Liver (tissue), 9 donors: ENCODE results near the gene MKKS. TPM values are rescaled to one million over a fixed set of nuclear protein-coding genes. Genes with fewer than 3 reads are reported as not detected.

ENCODE experiments used
- DNase-seq: peaks from one replicate; pipeline ENCODE4 v3.0.0-alpha.2; 2017; ENCODE audit warnings: low spot score
- H3K27ac ChIP-seq, 2 donors: one replicate each; pipeline ENCODE4 v1.7.0; 2013; ENCODE audit warnings: inconsistent platforms in 2 of 2, low read length in 2 of 2, control low read depth in 1 of 2, low read depth in 1 of 2, mild to moderate bottlenecking in 1 of 2
- H3K27me3 ChIP-seq, 4 donors: one replicate each; pipeline versions ENCODE4 v1.6.1 to v1.7.0; 2013; ENCODE audit warnings: low read length in 3 of 4, inconsistent platforms in 1 of 4, mild to moderate bottlenecking in 1 of 4, moderate library complexity in 1 of 4; ENCODE audit not compliant: control insufficient read depth in 4 of 4, insufficient read depth in 4 of 4
- H3K36me3 ChIP-seq, 4 donors: one replicate each; pipeline versions ENCODE4 v1.6.1 to v1.7.0; 2013; ENCODE audit warnings: low read length in 3 of 4, mild to moderate bottlenecking in 3 of 4, low read depth in 1 of 4, moderate library complexity in 1 of 4; ENCODE audit not compliant: control insufficient read depth in 4 of 4, insufficient read depth in 3 of 4
- H3K4me1 ChIP-seq, 4 donors: one replicate each; pipeline versions ENCODE4 v1.6.1 to v1.7.0; 2013; ENCODE audit warnings: low read length in 3 of 4, mild to moderate bottlenecking in 3 of 4, moderate library complexity in 1 of 4; ENCODE audit not compliant: control insufficient read depth in 4 of 4, insufficient read depth in 4 of 4
- H3K4me3 ChIP-seq, 3 donors: one replicate each; pipeline versions ENCODE4 v1.6.1 to v1.7.0; 2013; ENCODE audit warnings: low read length in 3 of 3, control low read depth in 1 of 3, low read depth in 1 of 3, mild to moderate bottlenecking in 1 of 3
- H3K9ac ChIP-seq, 2 donors: one replicate each; pipeline ENCODE4 v1.7.0; 2013; ENCODE audit warnings: low read length in 2 of 2, mild to moderate bottlenecking in 2 of 2, moderate library complexity in 2 of 2, control low read depth in 1 of 2, low read depth in 1 of 2
- H3K9me3 ChIP-seq, 4 donors: one replicate each; pipeline versions ENCODE4 v1.6.1 to v1.7.0; 2013; ENCODE audit warnings: low read length in 3 of 4; ENCODE audit not compliant: control insufficient read depth in 4 of 4
- EGR1 ChIP-seq, 2 donors: IDR thresholded peaks; 2 replicates each; pipeline ENCODE4 v1.6.1; 2016 to 2018; ENCODE audit warnings: antibody characterized with exemption in 2 of 2, low read depth in 2 of 2
- FOXA1 ChIP-seq: IDR thresholded peaks from 2 replicates; pipeline ENCODE4 v1.6.1; 2016; ENCODE audit warnings: antibody characterized with exemption
- FOXA2 ChIP-seq: IDR thresholded peaks from 2 replicates; pipeline ENCODE4 v1.6.1; 2016; ENCODE audit warnings: antibody characterized with exemption
- GABPA ChIP-seq, 2 donors: IDR thresholded peaks in 1 of 2; conservative IDR thresholded peaks in 1 of 2; 2 replicates each; pipeline ENCODE4 v1.6.1; 2016; ENCODE audit warnings: antibody characterized with exemption in 2 of 2, mild to moderate bottlenecking in 1 of 2, moderate library complexity in 1 of 2
- HNF4A ChIP-seq, 2 donors: conservative IDR thresholded peaks; 2 replicates each; pipeline ENCODE4 v1.6.1; 2016; ENCODE audit warnings: antibody characterized with exemption in 2 of 2, mild to moderate bottlenecking in 2 of 2
- HNF4G ChIP-seq: IDR thresholded peaks from 2 replicates; pipeline ENCODE4 v1.6.1; 2016; ENCODE audit warnings: antibody characterized with exemption
- JUND ChIP-seq, 2 donors: IDR thresholded peaks; 2 replicates each; pipeline ENCODE4 v1.6.1; 2016; ENCODE audit warnings: antibody characterized with exemption in 2 of 2
- NR2F2 ChIP-seq: IDR thresholded peaks from 2 replicates; pipeline ENCODE4 v1.6.1; 2016; ENCODE audit warnings: antibody characterized with exemption
- RAD21 ChIP-seq, 2 donors: IDR thresholded peaks; 2 replicates each; pipeline ENCODE4 v1.6.1; 2016; ENCODE audit warnings: antibody characterized with exemption in 2 of 2, mild to moderate bottlenecking in 2 of 2
- RXRA ChIP-seq, 2 donors: IDR thresholded peaks; 2 replicates each; pipeline ENCODE4 v1.6.1; 2017 to 2018; ENCODE audit warnings: antibody characterized with exemption in 2 of 2, mild to moderate bottlenecking in 1 of 2
- SP1 ChIP-seq: IDR thresholded peaks from 2 replicates; pipeline ENCODE4 v1.6.1; 2018; ENCODE audit warnings: antibody characterized with exemption, mild to moderate bottlenecking
- TAF1 ChIP-seq: conservative IDR thresholded peaks from 2 replicates; pipeline ENCODE4 v1.6.1; 2016; ENCODE audit warnings: antibody characterized with exemption, mild to moderate bottlenecking
- YY1 ChIP-seq: IDR thresholded peaks from 2 replicates; pipeline ENCODE4 v1.6.1; 2016; ENCODE audit warnings: antibody characterized with exemption, mild to moderate bottlenecking
- WGBS: extraction: QIAGEN DNeasy Blood & Tissue Kit; methylation state at CpG from one replicate; pipeline ENCODE4 v1.1.7; 2013; 5-methylcytosine and 5-hydroxymethylcytosine counted together
- polyA plus RNA-seq, 2 donors: library from polyadenylated mRNA; stranded (reverse) in 1 of 2; unstranded in 1 of 2; fragments of 200-250 nt in 1 of 2; fragments of >200 nt in 1 of 2; fragmentation: Nextera tagmentation in 1 of 2; extraction: Ambion mirVana in 1 of 2; gene quantifications; one replicate each; pipeline versions ENCODE4 v1.2.1 to v1.2.3, GENCODE V29; 2013 to 2015
- total RNA-seq, 2 donors: library from RNA; depleted of rRNA; stranded (reverse); fragments of >200 nt; gene quantifications; one replicate each; pipeline ENCODE4 v1.2.3, GENCODE V29; 2014
- TF ChIP-seq, protein P1 (sequence below): IDR thresholded peaks from 2 replicates; pipeline ENCODE4 v1.6.1; 2016; ENCODE audit warnings: antibody characterized with exemption
- TF ChIP-seq, protein P2 (sequence below): IDR thresholded peaks from 2 replicates; pipeline ENCODE4 v1.6.1; 2016; ENCODE audit warnings: antibody characterized with exemption
- TF ChIP-seq, protein P3 (sequence below): IDR thresholded peaks from 2 replicates; pipeline ENCODE4 v1.6.1; 2016; ENCODE audit warnings: antibody characterized with exemption, mild to moderate bottlenecking
- TF ChIP-seq, protein P4 (sequence below): IDR thresholded peaks from 2 replicates; pipeline ENCODE4 v1.6.1; 2016; ENCODE audit warnings: antibody characterized with exemption
- TF ChIP-seq, protein P5 (sequence below): fragments of 150-350 bp; IDR thresholded peaks from 2 replicates; pipeline ENCODE4 v1.5.1; 2017; ENCODE audit warnings: improper control_type of control experiment, low read depth, low read length; ENCODE audit not compliant: missing input control
- donor health status: healthy.
- donor health status: healthy.
- donor health status: healthy.
- donor health status: healthy.
- donor health status: healthy.

Gene MKKS
- total and polyA plus RNA-seq, 4 donors = 8.3 to 19.1 (median 14.7) TPM

DNA sequence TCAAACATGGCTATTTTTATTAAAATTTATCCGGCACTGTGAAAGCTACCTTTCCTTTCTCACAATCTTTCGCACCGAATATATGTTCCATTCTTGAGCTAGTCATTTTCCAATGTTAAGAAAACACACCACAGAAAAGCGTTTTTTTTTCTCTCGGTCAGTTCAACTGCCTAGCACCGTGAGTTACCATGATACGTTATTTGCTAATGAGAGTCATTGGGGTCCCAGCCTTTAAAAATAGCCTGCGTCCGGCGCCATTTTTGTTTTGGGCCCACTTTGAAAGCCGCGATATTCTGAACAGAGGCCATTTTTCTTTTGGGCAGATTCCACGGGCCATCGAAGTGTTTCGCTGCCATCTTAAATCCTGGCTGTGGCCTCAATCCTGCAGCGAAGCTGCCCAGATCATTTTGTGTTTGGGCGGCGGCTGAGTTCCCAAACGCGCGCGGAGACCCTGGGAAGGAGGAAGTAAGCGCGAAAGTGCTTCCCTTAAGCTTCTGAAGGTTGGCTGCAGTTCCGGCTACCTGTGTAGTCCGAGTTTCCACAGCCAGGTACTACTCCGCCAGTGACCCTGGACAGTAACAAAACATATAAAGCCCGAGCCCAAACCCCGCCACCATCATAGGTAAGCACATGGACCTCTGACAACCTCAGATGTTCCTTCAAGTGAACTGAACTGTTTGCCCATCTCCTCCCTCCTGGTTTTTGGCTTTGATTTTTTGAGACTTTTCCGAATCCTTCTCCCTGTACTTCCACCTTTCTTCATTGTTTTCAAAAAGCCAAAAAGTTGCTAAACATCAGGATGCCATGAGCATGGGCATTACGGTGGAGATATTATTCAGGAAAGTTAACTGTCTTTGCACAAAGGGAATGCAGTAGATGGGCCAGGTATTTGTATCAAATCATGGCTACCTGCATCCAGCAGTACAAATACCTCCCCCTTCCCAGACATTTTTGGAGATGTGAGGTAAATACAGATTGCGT is 1.1 kb upstream of the MKKS start, which contains the start of gene SLX4IP:
Gene SLX4IP (plus strand): TSS at position 474 of the 981 bp plus-strand sequence. CDS start 22,900 bp downstream, outside the sequence.
- peaks cover 1 to 26% (median 18%) of the 10 kb centered on the region in 4 donors for H3K4me1 ChIP-seq
- peak; percentile 82 for DNase-seq
- peak within 1 kb of the TSS; percentile 91 to 96 (median 92) for H3K4me3 ChIP-seq
- WGBS = 1% methylated on average over 32 of the region's 32 CpGs
- no peaks in the 10 kb centered on the region for H3K27me3 ChIP-seq
- no peaks in the 10 kb centered on the region for H3K9me3 ChIP-seq
- H3K9ac ChIP-seq = peak within 1 kb of the TSS; percentile 98 to 99
- TF ChIP-seq HNF4G = no peak
- TF ChIP-seq EGR1 (IDR thresholded peaks at IDR 0.05; ENCODE audit: low read depth in 2 of 2) = peak; percentile 57 to 77
- TF ChIP-seq TAF1 = peak; percentile 93
- TF ChIP-seq SP1 = peak; percentile 67
- peak; percentile 43 to 67 for TF ChIP-seq RAD21 (IDR thresholded peaks at IDR 0.05)
- peak; percentile 72 to 79 for TF ChIP-seq JUND (IDR thresholded peaks at IDR 0.05)
- TF ChIP-seq FOXA1 = peak; percentile 67
- TF ChIP-seq, protein P1, sequence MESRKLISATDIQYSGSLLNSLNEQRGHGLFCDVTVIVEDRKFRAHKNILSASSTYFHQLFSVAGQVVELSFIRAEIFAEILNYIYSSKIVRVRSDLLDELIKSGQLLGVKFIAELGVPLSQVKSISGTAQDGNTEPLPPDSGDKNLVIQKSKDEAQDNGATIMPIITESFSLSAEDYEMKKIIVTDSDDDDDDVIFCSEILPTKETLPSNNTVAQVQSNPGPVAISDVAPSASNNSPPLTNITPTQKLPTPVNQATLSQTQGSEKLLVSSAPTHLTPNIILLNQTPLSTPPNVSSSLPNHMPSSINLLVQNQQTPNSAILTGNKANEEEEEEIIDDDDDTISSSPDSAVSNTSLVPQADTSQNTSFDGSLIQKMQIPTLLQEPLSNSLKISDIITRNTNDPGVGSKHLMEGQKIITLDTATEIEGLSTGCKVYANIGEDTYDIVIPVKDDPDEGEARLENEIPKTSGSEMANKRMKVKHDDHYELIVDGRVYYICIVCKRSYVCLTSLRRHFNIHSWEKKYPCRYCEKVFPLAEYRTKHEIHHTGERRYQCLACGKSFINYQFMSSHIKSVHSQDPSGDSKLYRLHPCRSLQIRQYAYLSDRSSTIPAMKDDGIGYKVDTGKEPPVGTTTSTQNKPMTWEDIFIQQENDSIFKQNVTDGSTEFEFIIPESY = peak; percentile 97
- TF ChIP-seq, protein P2, sequence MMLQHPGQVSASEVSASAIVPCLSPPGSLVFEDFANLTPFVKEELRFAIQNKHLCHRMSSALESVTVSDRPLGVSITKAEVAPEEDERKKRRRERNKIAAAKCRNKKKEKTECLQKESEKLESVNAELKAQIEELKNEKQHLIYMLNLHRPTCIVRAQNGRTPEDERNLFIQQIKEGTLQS = peak; percentile 73
- TF ChIP-seq, protein P3, sequence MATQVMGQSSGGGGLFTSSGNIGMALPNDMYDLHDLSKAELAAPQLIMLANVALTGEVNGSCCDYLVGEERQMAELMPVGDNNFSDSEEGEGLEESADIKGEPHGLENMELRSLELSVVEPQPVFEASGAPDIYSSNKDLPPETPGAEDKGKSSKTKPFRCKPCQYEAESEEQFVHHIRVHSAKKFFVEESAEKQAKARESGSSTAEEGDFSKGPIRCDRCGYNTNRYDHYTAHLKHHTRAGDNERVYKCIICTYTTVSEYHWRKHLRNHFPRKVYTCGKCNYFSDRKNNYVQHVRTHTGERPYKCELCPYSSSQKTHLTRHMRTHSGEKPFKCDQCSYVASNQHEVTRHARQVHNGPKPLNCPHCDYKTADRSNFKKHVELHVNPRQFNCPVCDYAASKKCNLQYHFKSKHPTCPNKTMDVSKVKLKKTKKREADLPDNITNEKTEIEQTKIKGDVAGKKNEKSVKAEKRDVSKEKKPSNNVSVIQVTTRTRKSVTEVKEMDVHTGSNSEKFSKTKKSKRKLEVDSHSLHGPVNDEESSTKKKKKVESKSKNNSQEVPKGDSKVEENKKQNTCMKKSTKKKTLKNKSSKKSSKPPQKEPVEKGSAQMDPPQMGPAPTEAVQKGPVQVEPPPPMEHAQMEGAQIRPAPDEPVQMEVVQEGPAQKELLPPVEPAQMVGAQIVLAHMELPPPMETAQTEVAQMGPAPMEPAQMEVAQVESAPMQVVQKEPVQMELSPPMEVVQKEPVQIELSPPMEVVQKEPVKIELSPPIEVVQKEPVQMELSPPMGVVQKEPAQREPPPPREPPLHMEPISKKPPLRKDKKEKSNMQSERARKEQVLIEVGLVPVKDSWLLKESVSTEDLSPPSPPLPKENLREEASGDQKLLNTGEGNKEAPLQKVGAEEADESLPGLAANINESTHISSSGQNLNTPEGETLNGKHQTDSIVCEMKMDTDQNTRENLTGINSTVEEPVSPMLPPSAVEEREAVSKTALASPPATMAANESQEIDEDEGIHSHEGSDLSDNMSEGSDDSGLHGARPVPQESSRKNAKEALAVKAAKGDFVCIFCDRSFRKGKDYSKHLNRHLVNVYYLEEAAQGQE = peak; percentile 77
- TF ChIP-seq, protein P4, sequence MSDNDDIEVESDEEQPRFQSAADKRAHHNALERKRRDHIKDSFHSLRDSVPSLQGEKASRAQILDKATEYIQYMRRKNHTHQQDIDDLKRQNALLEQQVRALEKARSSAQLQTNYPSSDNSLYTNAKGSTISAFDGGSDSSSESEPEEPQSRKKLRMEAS = peak; percentile 89
- peak; percentile 49 to 73 for TF ChIP-seq RXRA (IDR thresholded peaks at IDR 0.05)
- TF ChIP-seq, protein P5, sequence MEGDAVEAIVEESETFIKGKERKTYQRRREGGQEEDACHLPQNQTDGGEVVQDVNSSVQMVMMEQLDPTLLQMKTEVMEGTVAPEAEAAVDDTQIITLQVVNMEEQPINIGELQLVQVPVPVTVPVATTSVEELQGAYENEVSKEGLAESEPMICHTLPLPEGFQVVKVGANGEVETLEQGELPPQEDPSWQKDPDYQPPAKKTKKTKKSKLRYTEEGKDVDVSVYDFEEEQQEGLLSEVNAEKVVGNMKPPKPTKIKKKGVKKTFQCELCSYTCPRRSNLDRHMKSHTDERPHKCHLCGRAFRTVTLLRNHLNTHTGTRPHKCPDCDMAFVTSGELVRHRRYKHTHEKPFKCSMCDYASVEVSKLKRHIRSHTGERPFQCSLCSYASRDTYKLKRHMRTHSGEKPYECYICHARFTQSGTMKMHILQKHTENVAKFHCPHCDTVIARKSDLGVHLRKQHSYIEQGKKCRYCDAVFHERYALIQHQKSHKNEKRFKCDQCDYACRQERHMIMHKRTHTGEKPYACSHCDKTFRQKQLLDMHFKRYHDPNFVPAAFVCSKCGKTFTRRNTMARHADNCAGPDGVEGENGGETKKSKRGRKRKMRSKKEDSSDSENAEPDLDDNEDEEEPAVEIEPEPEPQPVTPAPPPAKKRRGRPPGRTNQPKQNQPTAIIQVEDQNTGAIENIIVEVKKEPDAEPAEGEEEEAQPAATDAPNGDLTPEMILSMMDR = no peak
- TF ChIP-seq HNF4A (conservative IDR thresholded peaks at IDR 0.05) = peak; percentile 45 to 63
- TF ChIP-seq YY1 = peak; percentile 100
- peak; percentile 23 to 86 for TF ChIP-seq GABPA (IDR thresholded peaks at IDR 0.05 in 1 of 2, conservative IDR thresholded peaks at IDR 0.05 in 1 of 2)
- no peak for TF ChIP-seq FOXA2
- peak; percentile 56 for TF ChIP-seq NR2F2
- H3K36me3 ChIP-seq = no peaks in the 10 kb centered on the region
- peak within 1 kb of the TSS; percentile 83 to 98 for H3K27ac ChIP-seq
